Astrocyte (in vitro differentiated cells and primary cell): ENCODE data around the gene RAB4A. TPM values are rescaled to one million over a fixed set of nuclear protein-coding genes. Genes with fewer than 3 reads are reported as not detected.

Source experiments
- DNase-seq: peaks from one replicate; pipeline ENCODE4 v3.0.0-alpha.2; 2010; ENCODE audit warnings: low read depth
- FAIRE-seq: peaks from 2 replicates; lab custom pipeline; 2011; peaks lifted over from hg19 to GRCh38; lab: Jason Lieb, UNC
- H2AFZ ChIP-seq: 2 replicates; pipeline ENCODE4 v1.6.0; 2012; ENCODE audit warnings: low read depth, low read length, inconsistent platforms
- H3K27ac ChIP-seq: 2 replicates; pipeline ENCODE4 v1.5.1; 2011; ENCODE audit warnings: low read depth, low read length, inconsistent platforms
- H3K27me3 ChIP-seq: 2 replicates; pipeline ENCODE4 v1.6.0; 2011; ENCODE audit warnings: low read length, inconsistent platforms; ENCODE audit not compliant: insufficient read depth
- H3K36me3 ChIP-seq: 2 replicates; pipeline ENCODE4 v1.5.1; 2011; ENCODE audit warnings: low read length, inconsistent platforms; ENCODE audit not compliant: insufficient read depth
- H3K4me1 ChIP-seq: 2 replicates; pipeline ENCODE4 v1.5.1; 2011; ENCODE audit warnings: low read length, inconsistent platforms; ENCODE audit not compliant: insufficient read depth
- H3K4me2 ChIP-seq: 2 replicates; pipeline ENCODE4 v1.6.0; 2012; ENCODE audit warnings: low read length, inconsistent platforms
- H3K4me3 ChIP-seq: 2 replicates; pipeline ENCODE4 v1.5.1; 2011; ENCODE audit warnings: low read depth, mild to moderate bottlenecking, low read length, inconsistent platforms; ENCODE audit not compliant: insufficient read depth
- H3K79me2 ChIP-seq: 2 replicates; pipeline ENCODE4 v1.6.0; 2012; ENCODE audit warnings: mild to moderate bottlenecking, low read length, inconsistent platforms; ENCODE audit not compliant: insufficient read depth
- H3K9ac ChIP-seq: 2 replicates; pipeline ENCODE4 v1.6.0; 2012; ENCODE audit warnings: mild to moderate bottlenecking, low read length, inconsistent platforms
- H3K9me3 ChIP-seq: 2 replicates; pipeline ENCODE4 v1.5.1; 2012; ENCODE audit warnings: low read depth, mild to moderate bottlenecking, low read length, inconsistent platforms; ENCODE audit not compliant: insufficient read depth
- H4K20me1 ChIP-seq: 2 replicates; pipeline ENCODE4 v1.6.0; 2012; ENCODE audit warnings: low read length, inconsistent platforms; ENCODE audit not compliant: insufficient read depth
- H3K27ac Mint-ChIP-seq: one replicate; pipeline ENCODE4 v1.8.0; 2021; ENCODE audit warnings: mild to moderate bottlenecking, mixed read lengths; ENCODE audit not compliant: unreplicated experiment
- H3K27me3 Mint-ChIP-seq: one replicate; pipeline ENCODE4 v1.8.0; 2021; ENCODE audit warnings: low read depth, mixed read lengths; ENCODE audit not compliant: unreplicated experiment
- H3K36me3 Mint-ChIP-seq: one replicate; pipeline ENCODE4 v1.8.0; 2021; ENCODE audit warnings: low read depth, mixed read lengths; ENCODE audit not compliant: unreplicated experiment
- H3K4me1 Mint-ChIP-seq: one replicate; pipeline ENCODE4 v1.8.0; 2021; ENCODE audit warnings: low read depth, mixed read lengths; ENCODE audit not compliant: unreplicated experiment
- H3K4me3 Mint-ChIP-seq: one replicate; pipeline ENCODE4 v1.8.0; 2021; ENCODE audit warnings: mild to moderate bottlenecking, moderate library complexity, mixed read lengths; ENCODE audit not compliant: unreplicated experiment
- H3K9me3 Mint-ChIP-seq: one replicate; pipeline ENCODE4 v1.8.0; 2021; ENCODE audit warnings: mild to moderate bottlenecking, mixed read lengths; ENCODE audit not compliant: unreplicated experiment
- EZH2 ChIP-seq: IDR thresholded peaks from 2 replicates; pipeline ENCODE4 v1.6.1; 2012; ENCODE audit warnings: mild to moderate bottlenecking, low read length, inconsistent platforms; ENCODE audit not compliant: insufficient read depth
- total RNA-seq: library from RNA; stranded (reverse); gene quantifications from 2 replicates; pipeline ENCODE4 v1.2.1, GENCODE V29; 2021
- TF ChIP-seq, protein P1 (sequence below): IDR thresholded peaks from 2 replicates; pipeline ENCODE4 v1.5.1; 2011; ENCODE audit warnings: low read depth, mild to moderate bottlenecking, inconsistent platforms, low read length, moderate library complexity; ENCODE audit not compliant: insufficient read depth

The RAB4A gene
- total RNA-seq, 1 donor from 2014 or later: 58.6 TPM

DNA sequence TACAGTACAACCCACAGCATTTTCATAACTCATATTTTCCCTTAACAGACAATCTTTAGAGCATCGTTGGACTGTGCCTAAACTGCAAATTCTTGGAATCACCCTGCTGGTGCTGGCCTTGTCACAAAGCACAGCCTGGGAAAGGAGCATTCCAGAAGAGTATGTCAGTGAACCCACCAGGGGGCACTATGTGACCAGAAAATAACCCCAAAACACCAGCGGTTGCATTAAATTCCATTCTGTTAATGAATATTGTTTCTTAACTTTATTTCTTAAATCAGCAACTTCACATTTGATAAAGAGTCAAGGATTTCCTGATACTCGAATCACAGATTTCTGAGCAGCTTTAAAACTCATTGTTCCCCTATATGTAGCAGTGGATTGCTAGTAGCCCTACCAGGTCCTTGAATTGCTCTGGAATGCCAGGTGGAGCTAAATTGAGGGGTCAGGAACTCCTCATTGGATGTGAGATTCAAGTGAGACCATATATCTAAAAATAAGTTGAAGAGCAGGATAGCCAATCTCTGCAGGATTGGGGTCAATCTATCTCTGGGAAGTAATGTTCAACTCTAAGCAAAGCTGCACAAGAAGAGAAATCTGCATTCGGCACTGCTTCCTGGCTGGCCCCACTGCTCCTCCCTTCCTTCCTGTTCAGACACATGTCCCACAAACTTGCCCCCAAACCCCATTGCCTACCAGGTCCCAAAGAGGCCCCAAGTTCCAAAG is 12.7 kb upstream of the RAB4A start:
- FAIRE-seq: no peak
- peaks cover 3% of the 10 kb centered on the region for H3K27me3 Mint-ChIP-seq
- H3K9ac ChIP-seq: no peak overlapping the region
- no peak overlapping the region for H2AFZ ChIP-seq
- H3K4me1 Mint-ChIP-seq: peaks cover 12% of the 10 kb centered on the region
- TF ChIP-seq EZH2: no peak
- TF ChIP-seq, protein P1, sequence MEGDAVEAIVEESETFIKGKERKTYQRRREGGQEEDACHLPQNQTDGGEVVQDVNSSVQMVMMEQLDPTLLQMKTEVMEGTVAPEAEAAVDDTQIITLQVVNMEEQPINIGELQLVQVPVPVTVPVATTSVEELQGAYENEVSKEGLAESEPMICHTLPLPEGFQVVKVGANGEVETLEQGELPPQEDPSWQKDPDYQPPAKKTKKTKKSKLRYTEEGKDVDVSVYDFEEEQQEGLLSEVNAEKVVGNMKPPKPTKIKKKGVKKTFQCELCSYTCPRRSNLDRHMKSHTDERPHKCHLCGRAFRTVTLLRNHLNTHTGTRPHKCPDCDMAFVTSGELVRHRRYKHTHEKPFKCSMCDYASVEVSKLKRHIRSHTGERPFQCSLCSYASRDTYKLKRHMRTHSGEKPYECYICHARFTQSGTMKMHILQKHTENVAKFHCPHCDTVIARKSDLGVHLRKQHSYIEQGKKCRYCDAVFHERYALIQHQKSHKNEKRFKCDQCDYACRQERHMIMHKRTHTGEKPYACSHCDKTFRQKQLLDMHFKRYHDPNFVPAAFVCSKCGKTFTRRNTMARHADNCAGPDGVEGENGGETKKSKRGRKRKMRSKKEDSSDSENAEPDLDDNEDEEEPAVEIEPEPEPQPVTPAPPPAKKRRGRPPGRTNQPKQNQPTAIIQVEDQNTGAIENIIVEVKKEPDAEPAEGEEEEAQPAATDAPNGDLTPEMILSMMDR: peak; percentile 84
- peak; percentile 33 for DNase-seq
- no peak overlapping the region for H3K27ac Mint-ChIP-seq
- H3K27ac ChIP-seq: no peak overlapping the region
- no peaks in the 10 kb centered on the region for H3K9me3 ChIP-seq
- H3K36me3 ChIP-seq: no peaks in the 10 kb centered on the region
- no peak overlapping the region for H3K4me3 ChIP-seq
- no peak overlapping the region for H3K4me3 Mint-ChIP-seq
- H3K4me2 ChIP-seq: no peak overlapping the region
- H3K27me3 ChIP-seq: peaks cover 3% of the 10 kb centered on the region
- no peaks in the 10 kb centered on the region for H3K36me3 Mint-ChIP-seq
- peaks cover 5% of the 10 kb centered on the region for H3K4me1 ChIP-seq
- H3K9me3 Mint-ChIP-seq: no peaks in the 10 kb centered on the region
- no peaks in the 10 kb centered on the region for H3K79me2 ChIP-seq
- no peaks in the 10 kb centered on the region for H4K20me1 ChIP-seq

DNA sequence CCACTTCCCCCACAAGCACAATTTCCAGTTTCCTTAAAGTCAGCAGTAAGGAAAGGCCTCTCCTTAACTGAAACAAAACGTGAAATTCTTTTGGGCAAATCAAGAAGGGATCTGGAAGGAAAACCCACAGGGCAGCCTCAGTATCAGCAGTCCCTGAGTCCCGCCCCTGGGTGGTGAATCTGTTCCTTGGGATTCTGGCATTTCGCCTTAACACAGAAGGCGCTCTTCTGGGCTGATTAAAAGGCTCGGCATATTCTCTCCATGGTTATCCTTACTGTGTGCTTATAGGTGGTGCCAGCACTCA is 12.2 kb upstream of the RAB4A start:
- Histone ChIP-seq H3K4me3 (no peak overlapping the region), H3K27ac (no peak overlapping the region), H3K9me3 (no peaks in the 10 kb centered on the region), H3K4me1 (no peaks in the 10 kb centered on the region), H2AFZ (no peak overlapping the region), H3K4me2 (no peak overlapping the region), H3K27me3 (peaks cover 3% of the 10 kb centered on the region), H3K36me3 (no peaks in the 10 kb centered on the region), H4K20me1 (no peaks in the 10 kb centered on the region), H3K79me2 (no peaks in the 10 kb centered on the region), H3K9ac (no peak overlapping the region)
- peaks cover 7% of the 10 kb centered on the region for H3K4me1 Mint-ChIP-seq
- DNase-seq (no peak), FAIRE-seq (no peak)
- no peaks in the 10 kb centered on the region for H3K9me3 Mint-ChIP-seq
- H3K36me3 Mint-ChIP-seq: no peaks in the 10 kb centered on the region
- H3K4me3 Mint-ChIP-seq: no peak overlapping the region
- peaks cover 3% of the 10 kb centered on the region for H3K27me3 Mint-ChIP-seq
- no peak overlapping the region for H3K27ac Mint-ChIP-seq
- TF ChIP-seq, protein P1: no peak
- no peak for TF ChIP-seq EZH2

DNA sequence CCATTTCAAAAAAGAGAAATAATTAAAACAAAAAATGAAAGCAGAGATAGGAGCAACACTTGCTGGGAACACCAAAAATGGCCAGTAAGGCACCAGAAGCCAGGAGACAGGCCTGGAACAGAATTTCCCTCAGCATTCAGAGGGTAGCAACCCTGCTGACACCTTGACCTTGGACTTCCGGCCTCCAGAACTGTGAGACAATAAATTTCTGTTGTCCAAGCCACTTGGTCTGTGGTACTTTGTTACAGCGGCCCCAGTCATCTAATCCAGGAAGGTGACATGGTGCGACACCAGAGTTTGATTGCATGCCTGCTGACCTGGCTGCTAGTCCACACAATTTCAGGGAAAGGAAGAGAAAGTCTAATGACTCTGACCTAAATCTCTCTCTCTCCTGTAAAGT is 10.6 kb upstream of the RAB4A start:
- no peaks in the 10 kb centered on the region for H3K4me1 ChIP-seq
- no peak overlapping the region for H3K27ac ChIP-seq
- H3K36me3 ChIP-seq: no peaks in the 10 kb centered on the region
- no peak for FAIRE-seq
- no peaks in the 10 kb centered on the region for H3K36me3 Mint-ChIP-seq
- peaks cover 7% of the 10 kb centered on the region for H3K4me1 Mint-ChIP-seq
- H3K9ac ChIP-seq: no peak overlapping the region
- peaks cover 3% of the 10 kb centered on the region for H3K27me3 Mint-ChIP-seq
- no peaks in the 10 kb centered on the region for H3K79me2 ChIP-seq
- no peaks in the 10 kb centered on the region for H3K9me3 Mint-ChIP-seq
- H3K27me3 ChIP-seq: peaks cover 3% of the 10 kb centered on the region
- no peak overlapping the region for H3K4me3 ChIP-seq
- H2AFZ ChIP-seq: no peak overlapping the region
- H3K9me3 ChIP-seq: no peaks in the 10 kb centered on the region
- TF ChIP-seq EZH2: no peak
- TF ChIP-seq, protein P1: no peak
- no peaks in the 10 kb centered on the region for H4K20me1 ChIP-seq
- H3K27ac Mint-ChIP-seq: no peak overlapping the region
- H3K4me2 ChIP-seq: no peak overlapping the region
- no peak for DNase-seq
- H3K4me3 Mint-ChIP-seq: no peak overlapping the region
